ENCODE results near the gene FAM53B.

GRCh38 chr10:124728830-124729661 lies 15.1 kb downstream of the FAM53B start:
- TF ChIP-seq EZH2 (IDR thresholded peaks at IDR 0.05; ENCODE audit: insufficient read depth, poor library complexity, severe bottlenecking) = no peak
- no peak for TF ChIP-seq EZH2phosphoT487 (IDR thresholded peaks at IDR 0.05; ENCODE audit: insufficient read depth, low read depth)
